ENCODE measurements around the gene ATM. TPM values are rescaled to one million over a fixed set of nuclear protein-coding genes. Genes with fewer than 3 reads are reported as not detected.
"Not testable (repeated sequence)": the region's sequence is repeated elsewhere in the genome, so short reads cannot be mapped to it uniquely, and the experiment has no call there.

The ATM gene
- total RNA-seq, 1 donor from 2014 or later = 64.0 TPM

GRCh38 chr11:108221371-108221770, 1.5 kb upstream of the ATM start:
- no peak for DNase-seq (ENCODE audit: extremely low read depth, low read depth, low spot score)

- no peak for DNase-seq (ENCODE audit: extremely low read depth, low read depth, low spot score)
Observed at GRCh38 chr11:108221911-108222573, 825 bp upstream of the ATM start.

- no peak for DNase-seq (ENCODE audit: extremely low read depth, low read depth, low spot score)
Observed at GRCh38 chr11:108223348-108224149, 682 bp downstream of the ATM start.

- no peak for DNase-seq (ENCODE audit: extremely low read depth, low read depth, low spot score)
Observed at GRCh38 chr11:108224366-108224765, 1.5 kb downstream of the ATM start.

GRCh38 chr11:108224911-108225786, 2.3 kb downstream of the ATM start:
- DNase-seq (ENCODE audit: extremely low read depth, low read depth, low spot score) = no peak

- no peak for DNase-seq (ENCODE audit: extremely low read depth, low read depth, low spot score)
Observed at GRCh38 chr11:108226036-108226435, 3.2 kb downstream of the ATM start.

GRCh38 chr11:108228251-108228650, 5.4 kb downstream of the ATM start:
- DNase-seq (ENCODE audit: extremely low read depth, low read depth, low spot score) = no peak

- no peak for DNase-seq (ENCODE audit: extremely low read depth, low read depth, low spot score)
Observed at GRCh38 chr11:108233277-108233945, 10.5 kb downstream of the ATM start.

GRCh38 chr11:108235192-108235591, 12.3 kb downstream of the ATM start:
- no peak for DNase-seq (ENCODE audit: extremely low read depth, low read depth, low spot score)

GRCh38 chr11:108235633-108236032, 12.8 kb downstream of the ATM start:
- DNase-seq (ENCODE audit: extremely low read depth, low read depth, low spot score) = no peak

- no peak for DNase-seq (ENCODE audit: extremely low read depth, low read depth, low spot score)
Observed at GRCh38 chr11:108237058-108237481, 14.2 kb downstream of the ATM start.

- DNase-seq (ENCODE audit: extremely low read depth, low read depth, low spot score) = no peak
Observed at GRCh38 chr11:108239076-108239475, 16.2 kb downstream of the ATM start.

- DNase-seq (ENCODE audit: extremely low read depth, low read depth, low spot score) = no peak
Observed at GRCh38 chr11:108241330-108242037, 18.6 kb downstream of the ATM start.

- DNase-seq (ENCODE audit: extremely low read depth, low read depth, low spot score) = no peak
Observed at GRCh38 chr11:108242422-108242821, 19.6 kb downstream of the ATM start.

GRCh38 chr11:108246308-108246707, 23.4 kb downstream of the ATM start:
- DNase-seq (ENCODE audit: extremely low read depth, low read depth, low spot score) = no peak

GRCh38 chr11:108246885-108247284, 24.0 kb downstream of the ATM start:
- no peak for DNase-seq (ENCODE audit: extremely low read depth, low read depth, low spot score)

- no peak for DNase-seq (ENCODE audit: extremely low read depth, low read depth, low spot score)
Observed at GRCh38 chr11:108253176-108253575, 30.3 kb downstream of the ATM start.

- no peak for DNase-seq (ENCODE audit: extremely low read depth, low read depth, low spot score)
Observed at GRCh38 chr11:108269583-108269982, 46.7 kb downstream of the ATM start.

GRCh38 chr11:108276985-108277616, 54.2 kb downstream of the ATM start:
- not testable (repeated sequence) for DNase-seq (ENCODE audit: extremely low read depth, low read depth, low spot score)

GRCh38 chr11:108278546-108278945, 55.7 kb downstream of the ATM start:
- DNase-seq (ENCODE audit: extremely low read depth, low read depth, low spot score) = no peak

Measured in glomerular endothelial cell (primary cell).